Progenitor cell of endocrine pancreas (in vitro differentiated cells): ENCODE measurements around the gene STAT4. TPM values are rescaled to one million over a fixed set of nuclear protein-coding genes. Genes with fewer than 3 reads are reported as not detected.

Experiments
- DNase-seq: peaks from one replicate; pipeline ENCODE4 v3.0.0; 2021; ENCODE audit warnings: low spot score; ENCODE audit not compliant: unreplicated experiment
- H3K27ac Mint-ChIP-seq: 2 replicates; pipeline ENCODE4 v1.8.0; 2021; ENCODE audit warnings: mild to moderate bottlenecking, moderate library complexity, mixed read lengths
- H3K27me3 Mint-ChIP-seq: 2 replicates; pipeline ENCODE4 v1.8.0; 2021; ENCODE audit warnings: mixed read lengths
- H3K36me3 Mint-ChIP-seq: 2 replicates; pipeline ENCODE4 v1.8.0; 2022; ENCODE audit warnings: mixed read lengths; ENCODE audit not compliant: insufficient read depth
- H3K4me1 Mint-ChIP-seq: 2 replicates; pipeline ENCODE4 v1.8.0; 2021; ENCODE audit warnings: low read depth, mixed read lengths
- H3K4me3 Mint-ChIP-seq: 2 replicates; pipeline ENCODE4 v1.8.0; 2021; ENCODE audit warnings: low read depth, mild to moderate bottlenecking, moderate library complexity, mixed read lengths
- H3K9me3 Mint-ChIP-seq: 2 replicates; pipeline ENCODE4 v1.8.0; 2021; ENCODE audit warnings: low read depth, mixed read lengths
- CTCF ChIP-seq: fragments of 200-600 bp; sonication (generic); IDR thresholded peaks from one replicate; pipeline ENCODE4 v1.5.0; 2021; ENCODE audit warnings: antibody characterized with exemption, mild to moderate bottlenecking; ENCODE audit not compliant: unreplicated experiment
- total RNA-seq: library from RNA; stranded (reverse); gene quantifications from 2 replicates; pipeline ENCODE4 v1.2.1, GENCODE V29; 2021

Gene STAT4
- total RNA-seq, 1 donor from 2014 or later = 18.8 TPM

- Mint-ChIP-seq H3K4me3 (no peak overlapping the region), H3K27ac (no peak overlapping the region), H3K9me3 (peaks cover 8% of the 10 kb centered on the region), H3K36me3 (peaks cover 5% of the 10 kb centered on the region), H3K4me1 (peaks cover 4% of the 10 kb centered on the region), H3K27me3 (no peaks in the 10 kb centered on the region)
- TF ChIP-seq CTCF = no peak
- no peak for DNase-seq
Measured at GRCh38 chr2:191081411-191082155, 69.2 kb downstream of the STAT4 start.

GRCh38 chr2:191078165-191078867, 72.5 kb downstream of the STAT4 start:
- Mint-ChIP-seq H3K4me3 (no peak overlapping the region), H3K36me3 (peaks cover 9% of the 10 kb centered on the region), H3K4me1 (peaks cover 4% of the 10 kb centered on the region), H3K27ac (peak overlapping the region; percentile 2), H3K9me3 (no peaks in the 10 kb centered on the region), H3K27me3 (no peaks in the 10 kb centered on the region)
- TF ChIP-seq CTCF = no peak
- DNase-seq = no peak

GRCh38 chr2:191070276-191070675, 80.5 kb downstream of the STAT4 start:
- Mint-ChIP-seq H3K27ac (no peak overlapping the region), H3K4me3 (no peak overlapping the region), H3K9me3 (no peaks in the 10 kb centered on the region), H3K36me3 (peaks cover 3% of the 10 kb centered on the region), H3K4me1 (peaks cover 7% of the 10 kb centered on the region), H3K27me3 (no peaks in the 10 kb centered on the region)
- no peak for DNase-seq
- no peak for TF ChIP-seq CTCF

- TF ChIP-seq CTCF = no peak
- no peak for DNase-seq
- no peak overlapping the region for H3K27ac Mint-ChIP-seq
- no peaks in the 10 kb centered on the region for H3K9me3 Mint-ChIP-seq
- H3K4me3 Mint-ChIP-seq = no peak overlapping the region
- H3K4me1 Mint-ChIP-seq = peaks cover 9% of the 10 kb centered on the region
- peaks cover 4% of the 10 kb centered on the region for H3K36me3 Mint-ChIP-seq
- H3K27me3 Mint-ChIP-seq = no peaks in the 10 kb centered on the region
Measured at GRCh38 chr2:191069606-191070005, 81.2 kb downstream of the STAT4 start.

GRCh38 chr2:191066919-191067233, 83.9 kb downstream of the STAT4 start:
- peaks cover 9% of the 10 kb centered on the region for H3K4me1 Mint-ChIP-seq
- no peak overlapping the region for H3K4me3 Mint-ChIP-seq
- H3K9me3 Mint-ChIP-seq = no peaks in the 10 kb centered on the region
- H3K27me3 Mint-ChIP-seq = no peaks in the 10 kb centered on the region
- no peak for DNase-seq
- H3K27ac Mint-ChIP-seq = no peak overlapping the region
- TF ChIP-seq CTCF = no peak
- H3K36me3 Mint-ChIP-seq = peaks cover 11% of the 10 kb centered on the region
